ENCODE measurements around the gene PPP1R37.

DNA sequence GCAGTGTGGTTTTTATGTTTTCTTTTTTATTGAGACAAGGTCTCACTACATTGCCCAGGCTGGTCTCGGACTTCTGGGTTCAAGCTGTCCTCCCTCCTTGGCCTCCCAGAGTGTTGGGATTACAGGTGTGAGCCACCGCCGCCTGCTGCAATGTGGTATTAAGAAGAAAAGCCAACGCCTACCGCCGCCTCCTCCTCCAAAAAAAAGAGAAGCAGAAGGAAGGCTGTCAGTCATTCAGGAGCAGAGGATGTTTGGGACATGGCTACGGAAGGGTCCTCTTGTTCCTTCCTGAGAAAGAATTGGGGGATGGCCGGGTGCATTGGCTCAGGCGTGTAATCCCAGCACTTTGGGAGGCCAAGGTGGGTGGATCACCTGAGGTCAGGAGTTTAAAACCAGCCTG is 1.2 kb downstream of the PPP1R37 start:
- TF ChIP-seq, protein P1, sequence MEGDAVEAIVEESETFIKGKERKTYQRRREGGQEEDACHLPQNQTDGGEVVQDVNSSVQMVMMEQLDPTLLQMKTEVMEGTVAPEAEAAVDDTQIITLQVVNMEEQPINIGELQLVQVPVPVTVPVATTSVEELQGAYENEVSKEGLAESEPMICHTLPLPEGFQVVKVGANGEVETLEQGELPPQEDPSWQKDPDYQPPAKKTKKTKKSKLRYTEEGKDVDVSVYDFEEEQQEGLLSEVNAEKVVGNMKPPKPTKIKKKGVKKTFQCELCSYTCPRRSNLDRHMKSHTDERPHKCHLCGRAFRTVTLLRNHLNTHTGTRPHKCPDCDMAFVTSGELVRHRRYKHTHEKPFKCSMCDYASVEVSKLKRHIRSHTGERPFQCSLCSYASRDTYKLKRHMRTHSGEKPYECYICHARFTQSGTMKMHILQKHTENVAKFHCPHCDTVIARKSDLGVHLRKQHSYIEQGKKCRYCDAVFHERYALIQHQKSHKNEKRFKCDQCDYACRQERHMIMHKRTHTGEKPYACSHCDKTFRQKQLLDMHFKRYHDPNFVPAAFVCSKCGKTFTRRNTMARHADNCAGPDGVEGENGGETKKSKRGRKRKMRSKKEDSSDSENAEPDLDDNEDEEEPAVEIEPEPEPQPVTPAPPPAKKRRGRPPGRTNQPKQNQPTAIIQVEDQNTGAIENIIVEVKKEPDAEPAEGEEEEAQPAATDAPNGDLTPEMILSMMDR (IDR thresholded peaks at IDR 0.05) = no peak
- TF ChIP-seq POLR2AphosphoS5 (IDR thresholded peaks at IDR 0.05; ENCODE audit: insufficient read depth in 1 of 2, low read depth in 1 of 2) = no peak
